RCC 7860 (cell line): Measurements from ENCODE around the gene RCOR3.
"Not testable (repeated sequence)": the region's sequence is repeated elsewhere in the genome, so short reads cannot be mapped to it uniquely, and the experiment has no call there.

Experiments used
- DNase-seq: peaks from one replicate; pipeline ENCODE4 v3.0.0-alpha.2; 2015; ENCODE audit warnings: low spot score
- FAIRE-seq: peaks from 2 replicates; lab custom pipeline; 2012; peaks lifted over from hg19 to GRCh38; lab: Jason Lieb, UNC

The RCOR3 gene

GRCh38 chr1:211337430-211338223 is 78.5 kb downstream of the RCOR3 start:
- FAIRE-seq (no peak), DNase-seq (no peak)

DNA sequence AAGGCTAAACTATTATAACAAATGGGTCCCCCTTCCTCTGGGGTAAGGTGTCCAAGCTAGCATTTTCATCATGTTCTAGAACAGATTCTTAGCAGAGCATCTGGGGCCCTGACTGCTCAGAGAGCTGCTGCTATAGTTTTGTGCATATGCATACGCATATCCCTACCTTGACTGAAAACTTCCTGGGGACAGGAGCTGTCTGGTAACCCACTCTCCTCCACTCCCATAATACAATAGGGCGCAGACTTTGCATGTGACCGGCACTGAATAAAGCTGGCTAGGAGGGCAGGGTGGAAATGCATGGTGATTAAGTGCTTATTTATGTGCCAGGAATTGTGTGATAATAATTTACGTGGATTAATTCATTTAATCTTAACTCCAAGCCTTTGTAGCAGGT is 79.1 kb downstream of the RCOR3 start:
- FAIRE-seq (no peak), DNase-seq (no peak)

GRCh38 chr1:211339631-211340041 is 80.5 kb downstream of the RCOR3 start:
- no peak for FAIRE-seq
- DNase-seq = no peak

- FAIRE-seq = no peak
- DNase-seq = no peak
These were observed 81.7 kb downstream of the RCOR3 start for GRCh38 chr1:211340622-211341507.

DNA sequence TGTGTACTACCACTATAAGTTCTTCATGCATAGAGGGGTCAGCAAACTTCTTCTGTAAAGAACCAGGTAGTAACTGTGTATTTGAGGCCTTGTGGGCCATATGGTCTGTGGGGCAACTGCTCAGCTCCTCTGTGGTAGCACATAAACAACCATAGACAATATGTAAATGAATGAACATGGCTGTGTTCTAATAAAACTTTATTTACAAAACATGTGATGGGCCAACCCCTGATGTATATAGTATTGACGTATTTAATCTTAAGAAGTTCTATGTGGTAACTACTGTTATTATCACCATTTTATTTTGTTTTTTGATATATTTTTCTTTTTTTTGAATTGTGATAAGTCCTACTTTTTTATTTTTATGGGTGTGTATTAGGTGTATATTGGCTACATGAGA is 82.8 kb downstream of the RCOR3 start:
- DNase-seq = no peak
- no peak for FAIRE-seq

GRCh38 chr1:211343607-211344006 is 84.4 kb downstream of the RCOR3 start:
- FAIRE-seq (no peak), DNase-seq (no peak)

DNA sequence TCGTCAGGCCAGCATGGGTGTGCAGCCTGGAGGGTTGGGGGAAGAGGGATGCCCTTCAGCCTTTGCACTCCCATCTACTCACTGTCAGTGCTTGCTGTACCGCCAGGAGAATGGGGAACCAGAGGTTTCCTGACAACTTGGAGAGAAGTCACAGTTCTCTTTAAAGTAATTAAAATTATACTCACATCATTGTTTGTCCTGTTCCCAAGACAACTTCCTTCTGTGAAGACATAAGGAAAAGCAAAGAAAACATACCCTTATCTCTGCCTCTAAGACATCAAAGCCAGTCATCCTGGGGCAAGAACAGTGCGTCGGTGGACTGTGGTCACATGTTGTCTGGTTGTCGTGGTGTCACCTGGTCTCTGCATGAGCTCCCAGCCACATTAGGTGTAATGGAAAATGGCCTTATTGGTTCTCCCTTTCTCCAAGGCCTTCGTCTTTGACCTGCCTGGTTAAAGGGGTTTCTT is 85.0 kb downstream of the RCOR3 start:
- FAIRE-seq (no peak), DNase-seq (no peak)

DNA sequence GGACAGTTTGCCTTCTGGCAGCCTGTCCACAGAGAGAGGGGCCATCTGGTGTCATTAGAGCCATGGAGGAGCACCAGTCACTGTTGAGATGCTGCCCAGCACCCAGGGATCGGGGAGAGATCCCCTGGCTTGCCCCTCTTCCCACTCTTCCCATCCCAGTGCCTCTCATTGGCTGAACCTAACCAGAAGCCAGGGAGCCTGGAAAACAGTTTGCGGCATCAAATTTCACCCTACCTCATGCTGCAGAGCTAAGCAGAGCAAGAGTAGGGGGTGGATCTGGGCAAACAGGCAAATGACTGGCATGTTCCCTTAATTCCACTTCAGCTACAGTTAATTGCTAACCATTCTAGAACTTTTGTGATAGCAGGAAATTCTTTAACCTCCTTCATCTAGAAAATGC is 86.6 kb downstream of the RCOR3 start:
- no peak for DNase-seq

DNA sequence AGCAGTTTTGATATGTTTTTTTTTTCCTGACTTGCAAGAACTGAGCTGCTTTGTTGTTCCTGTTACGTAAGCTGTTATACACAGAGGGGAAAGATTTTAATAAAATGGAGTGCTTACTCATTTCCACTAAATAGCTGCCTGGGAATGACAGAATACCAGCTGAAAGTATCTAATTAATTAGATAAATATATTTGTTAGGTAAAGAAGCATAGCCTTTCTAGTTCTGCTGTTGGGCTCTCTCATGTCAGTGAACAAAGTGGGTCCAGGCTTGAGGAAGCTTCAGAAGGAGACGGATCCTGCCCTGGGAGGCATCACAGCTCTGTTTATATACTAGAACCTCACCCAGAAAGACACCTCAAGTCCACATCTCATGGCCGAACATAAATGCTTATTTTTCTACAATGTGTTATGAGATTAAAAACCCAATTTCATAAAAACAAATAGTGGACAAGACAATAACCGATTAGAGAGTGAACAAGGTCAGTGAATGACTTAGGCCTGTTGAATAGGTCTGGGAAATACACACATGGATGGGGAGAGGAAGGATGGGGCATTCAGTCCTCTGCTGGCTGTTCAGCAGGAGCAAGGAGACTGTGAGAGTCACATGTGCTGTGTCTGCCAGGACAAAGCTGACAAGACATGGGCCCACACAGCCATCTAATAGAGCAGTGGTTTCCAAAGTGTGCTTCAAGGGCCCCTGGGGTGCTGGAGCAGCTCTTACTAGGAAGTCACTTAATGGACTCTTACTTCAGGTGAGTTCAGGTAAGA is 88.1 kb downstream of the RCOR3 start:
- FAIRE-seq (no peak), DNase-seq (no peak)

More for the DNA sequence above, 86.6 kb downstream of the RCOR3 start:
- no peak for FAIRE-seq

DNA sequence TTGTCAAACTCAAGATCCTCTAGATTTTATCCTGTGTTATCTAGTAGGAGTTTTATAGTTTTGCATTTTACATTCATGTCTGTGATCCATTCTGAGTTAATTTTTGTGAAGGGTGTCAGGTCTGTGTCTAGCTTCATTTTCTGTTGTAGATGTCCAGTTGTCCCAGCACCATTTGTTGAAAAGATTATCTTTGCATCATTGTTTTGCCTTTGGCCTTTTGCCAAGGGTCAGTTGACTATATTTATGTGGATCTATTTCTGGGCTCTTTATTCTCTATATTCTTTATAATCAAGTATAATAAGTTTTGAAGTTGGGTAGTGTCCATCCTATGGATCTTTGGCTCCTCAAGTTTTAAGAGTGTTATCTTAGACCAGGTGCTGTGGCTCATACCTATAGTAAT is 89.4 kb downstream of the RCOR3 start:
- FAIRE-seq = no peak

DNA sequence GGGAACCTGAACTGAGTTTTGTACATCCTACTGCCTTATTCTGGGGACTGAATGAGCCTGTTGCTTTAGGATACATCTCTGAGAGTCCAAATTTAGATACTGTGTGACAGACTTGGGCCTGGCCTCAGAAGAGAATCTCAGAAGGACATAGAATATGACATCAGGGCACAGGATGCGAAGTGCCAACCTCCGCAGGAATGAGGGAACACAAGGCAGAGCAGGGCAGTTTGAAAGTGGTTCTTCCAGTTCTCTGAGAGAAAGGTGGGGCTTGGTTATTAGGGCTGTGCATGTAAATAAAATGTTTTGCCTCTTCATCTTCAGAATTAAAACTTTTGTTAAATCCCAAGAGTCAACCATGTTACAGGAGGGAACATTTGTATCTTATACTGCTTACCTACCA is 90.6 kb downstream of the RCOR3 start:
- no peak for FAIRE-seq
- no peak for DNase-seq

More for the DNA sequence above, 89.4 kb downstream of the RCOR3 start:
- DNase-seq = no peak

DNA sequence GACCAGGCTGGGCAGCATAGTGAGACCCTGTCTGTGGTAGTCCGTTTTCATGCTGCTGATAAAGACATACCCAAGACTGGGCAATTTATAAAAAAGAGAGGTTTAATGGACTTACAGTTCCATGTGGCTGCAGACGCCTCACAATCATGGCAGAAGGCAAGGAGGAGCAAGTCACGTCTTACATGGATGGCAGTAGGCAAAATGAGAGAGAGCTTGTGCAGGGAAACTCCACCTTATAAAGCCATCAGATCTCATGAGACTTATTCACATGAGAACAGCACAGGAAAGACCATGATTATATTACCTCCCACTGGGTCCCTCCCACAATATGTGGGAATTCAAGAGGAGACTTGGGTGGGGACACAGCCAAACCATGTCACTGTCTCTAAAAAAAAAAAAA is 92.9 kb downstream of the RCOR3 start:
- FAIRE-seq = not testable (repeated sequence)

GRCh38 chr1:211352465-211352864 is 93.3 kb downstream of the RCOR3 start:
- FAIRE-seq (no peak), DNase-seq (no peak)

More for the DNA sequence above, 92.9 kb downstream of the RCOR3 start:
- not testable (repeated sequence) for DNase-seq

DNA sequence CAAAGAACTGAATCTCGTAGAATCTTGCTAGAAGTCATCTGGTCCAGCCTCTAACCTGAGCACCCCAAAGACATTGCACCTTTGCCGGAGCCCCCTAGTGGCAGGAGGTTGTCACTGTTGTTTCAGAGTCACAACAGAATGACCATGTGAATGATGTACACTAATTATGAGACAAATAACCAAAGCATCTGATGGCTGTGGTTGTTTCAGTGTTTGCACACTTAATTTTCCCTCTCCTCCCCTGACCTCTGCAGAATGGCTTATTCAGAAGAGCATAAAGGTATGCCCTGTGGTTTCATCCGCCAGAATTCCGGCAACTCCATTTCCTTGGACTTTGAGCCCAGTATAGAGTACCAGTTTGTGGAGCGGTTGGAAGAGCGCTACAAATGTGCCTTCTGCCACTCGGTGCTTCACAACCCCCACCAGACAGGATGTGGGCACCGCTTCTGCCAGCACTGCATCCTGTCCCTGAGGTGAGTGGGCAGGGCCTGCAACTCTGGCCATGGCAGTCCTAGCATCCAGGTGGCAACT is 93.9 kb downstream of the RCOR3 start:
- FAIRE-seq = no peak
- peak; percentile 70 for DNase-seq

GRCh38 chr1:211353562-211354212 is 94.5 kb downstream of the RCOR3 start:
- no peak for DNase-seq
- no peak for FAIRE-seq

- DNase-seq = no peak
- FAIRE-seq = no peak
These were observed 96.7 kb downstream of the RCOR3 start for GRCh38 chr1:211355873-211356272.

- FAIRE-seq = no peak
- DNase-seq = no peak
These were observed 97.7 kb downstream of the RCOR3 start for GRCh38 chr1:211356723-211357407.

- peak; percentile 82 for FAIRE-seq
These were observed 99.5 kb downstream of the RCOR3 start for GRCh38 chr1:211358685-211359084.

GRCh38 chr1:211359876-211360275 is 100.7 kb downstream of the RCOR3 start:
- DNase-seq = no peak
- FAIRE-seq = no peak

More at GRCh38 chr1:211358685-211359084, 99.5 kb downstream of the RCOR3 start:
- no peak for DNase-seq

- FAIRE-seq = no peak
- DNase-seq = no peak
These were observed 102.0 kb downstream of the RCOR3 start for GRCh38 chr1:211361202-211361601.
